Uterus (tissue), 4 donors: ENCODE data around the gene PRMT2. TPM values are rescaled to one million over a fixed set of nuclear protein-coding genes. Genes with fewer than 3 reads are reported as not detected.

ENCODE experiments used
- DNase-seq, 2 donors: peaks; one replicate each; pipeline ENCODE4 v3.0.0-alpha.2; 2019 to 2020
- H3K27ac ChIP-seq, 2 donors: fragments of 200-600 bp; sonication (generic); 1 replicate in 1 of 2; 2 replicates in 1 of 2; pipeline ENCODE4 v1.5.1; 2016 to 2018
- H3K27me3 ChIP-seq, 2 donors: fragments of 200-600 bp; sonication (generic); one replicate each; pipeline ENCODE4 v1.5.1; 2018 to 2019; ENCODE audit warnings: control low read depth in 1 of 2
- H3K36me3 ChIP-seq, 2 donors: fragments of 200-600 bp; sonication (generic); one replicate each; pipeline ENCODE4 v1.5.1; 2019; ENCODE audit warnings: control low read depth in 1 of 2
- H3K4me1 ChIP-seq, 2 donors: fragments of 200-600 bp; sonication (generic); one replicate each; pipeline ENCODE4 v1.5.1; 2018 to 2019; ENCODE audit warnings: control low read depth in 1 of 2
- H3K4me3 ChIP-seq, 2 donors: fragments of 200-600 bp; sonication (generic); 1 replicate in 1 of 2; 2 replicates in 1 of 2; pipeline ENCODE4 v1.5.1; 2018 to 2019; ENCODE audit warnings: mild to moderate bottlenecking in 1 of 2
- H3K9me3 ChIP-seq, 2 donors: fragments of 200-600 bp; sonication (generic); one replicate each; pipeline ENCODE4 v1.5.1; 2019; ENCODE audit warnings: control low read depth in 1 of 2
- POLR2A ChIP-seq, 2 donors: fragments of 450-650 bp; IDR thresholded peaks; one replicate each; pipeline ENCODE4 v1.6.1; 2016; ENCODE audit warnings: antibody characterized with exemption in 2 of 2, mild to moderate bottlenecking in 1 of 2, moderate library complexity in 1 of 2
- intact Hi-C: fragments of 100-400 bp; cut with DNase I; formaldehyde crosslinking; loops from one replicate; pipeline ENCODE4 v1.15.1; 2023; ENCODE audit warnings: low total_unique reads
- total RNA-seq, 4 donors: library from RNA; depleted of rRNA in 3 of 4; stranded (reverse); fragments of >200 nt in 3 of 4; gene quantifications; one replicate each; pipeline versions ENCODE4 v1.1.0 to v1.2.4, GENCODE V29; 2014 to 2023
- TF ChIP-seq, protein P1 (sequence below), 4 experiments: fragments of 200-600 bp in 2 of 4; fragments of 450-650 bp in 2 of 4; sonication (generic) in 2 of 4; IDR thresholded peaks; one replicate each; pipeline ENCODE4 v1.5.1; 2016 to 2019; ENCODE audit warnings: antibody characterized with exemption in 4 of 4, mild to moderate bottlenecking in 2 of 4, moderate library complexity in 1 of 4
- donor health status: DM: yes; HTN: yes; CAD: no.

PRMT2 gene
- total RNA-seq, 4 donors from 2014 or later = 45.6 to 171 (median 76.4) TPM

DNA sequence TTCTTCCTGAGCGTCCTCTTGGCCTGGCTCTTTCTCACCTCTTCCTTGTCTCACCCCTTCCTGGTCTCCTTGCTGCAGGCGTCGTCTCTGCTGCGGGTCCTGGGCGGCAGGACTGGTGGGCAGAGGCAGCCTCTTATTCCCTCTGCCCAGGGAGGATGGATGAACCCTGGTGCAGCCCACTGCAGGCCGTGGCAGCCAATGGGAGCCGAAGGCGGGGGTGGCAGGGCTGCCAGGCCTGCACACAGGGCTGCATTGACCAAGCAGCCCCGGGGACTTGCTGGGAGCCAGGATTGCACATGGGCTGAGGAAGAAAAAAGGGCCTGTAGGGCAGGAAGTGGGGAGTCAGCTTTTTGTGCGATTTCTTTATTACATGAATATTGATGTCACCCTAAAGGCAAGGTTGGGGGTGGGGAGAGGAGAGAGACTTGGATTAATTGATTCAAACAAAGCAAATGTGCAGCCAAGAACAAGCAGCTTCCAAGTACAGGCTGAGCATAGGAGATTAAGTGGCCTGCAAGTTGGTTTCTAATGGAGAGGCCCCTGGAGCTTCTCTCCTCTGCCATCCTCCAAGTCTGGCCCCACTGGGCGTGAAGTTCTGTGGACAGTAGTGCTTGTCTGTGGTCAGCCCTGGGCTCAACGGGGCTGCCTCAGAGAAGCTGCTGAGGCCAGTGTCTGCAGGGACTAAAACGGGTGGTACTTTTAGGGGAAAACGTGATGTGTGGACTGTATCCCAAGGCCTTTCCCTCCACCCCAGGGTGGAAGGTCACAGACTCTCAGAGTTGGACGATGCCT, 30.3 kb upstream of the PRMT2 start, which contains the start of gene S100B:
Gene S100B (minus strand): TSS at position 108 of the 792 bp plus-strand sequence. CDS start 2,667 bp downstream, outside the sequence.
- no peaks in the 10 kb centered on the region for H3K27me3 ChIP-seq
- H3K9me3 ChIP-seq = no peaks in the 10 kb centered on the region
- no peak within 1 kb of the TSS for H3K4me3 ChIP-seq
- DNase-seq = no peak
- TF ChIP-seq, protein P1, sequence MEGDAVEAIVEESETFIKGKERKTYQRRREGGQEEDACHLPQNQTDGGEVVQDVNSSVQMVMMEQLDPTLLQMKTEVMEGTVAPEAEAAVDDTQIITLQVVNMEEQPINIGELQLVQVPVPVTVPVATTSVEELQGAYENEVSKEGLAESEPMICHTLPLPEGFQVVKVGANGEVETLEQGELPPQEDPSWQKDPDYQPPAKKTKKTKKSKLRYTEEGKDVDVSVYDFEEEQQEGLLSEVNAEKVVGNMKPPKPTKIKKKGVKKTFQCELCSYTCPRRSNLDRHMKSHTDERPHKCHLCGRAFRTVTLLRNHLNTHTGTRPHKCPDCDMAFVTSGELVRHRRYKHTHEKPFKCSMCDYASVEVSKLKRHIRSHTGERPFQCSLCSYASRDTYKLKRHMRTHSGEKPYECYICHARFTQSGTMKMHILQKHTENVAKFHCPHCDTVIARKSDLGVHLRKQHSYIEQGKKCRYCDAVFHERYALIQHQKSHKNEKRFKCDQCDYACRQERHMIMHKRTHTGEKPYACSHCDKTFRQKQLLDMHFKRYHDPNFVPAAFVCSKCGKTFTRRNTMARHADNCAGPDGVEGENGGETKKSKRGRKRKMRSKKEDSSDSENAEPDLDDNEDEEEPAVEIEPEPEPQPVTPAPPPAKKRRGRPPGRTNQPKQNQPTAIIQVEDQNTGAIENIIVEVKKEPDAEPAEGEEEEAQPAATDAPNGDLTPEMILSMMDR (IDR thresholded peaks at IDR 0.05) = no peak
- no peak for TF ChIP-seq POLR2A (IDR thresholded peaks at IDR 0.05)
- H3K4me1 ChIP-seq = no peaks in the 10 kb centered on the region
- intact Hi-C loops = no loop called here
- H3K27ac ChIP-seq = no peak within 1 kb of the TSS
- H3K36me3 ChIP-seq = no peaks in the 10 kb centered on the region

DNA sequence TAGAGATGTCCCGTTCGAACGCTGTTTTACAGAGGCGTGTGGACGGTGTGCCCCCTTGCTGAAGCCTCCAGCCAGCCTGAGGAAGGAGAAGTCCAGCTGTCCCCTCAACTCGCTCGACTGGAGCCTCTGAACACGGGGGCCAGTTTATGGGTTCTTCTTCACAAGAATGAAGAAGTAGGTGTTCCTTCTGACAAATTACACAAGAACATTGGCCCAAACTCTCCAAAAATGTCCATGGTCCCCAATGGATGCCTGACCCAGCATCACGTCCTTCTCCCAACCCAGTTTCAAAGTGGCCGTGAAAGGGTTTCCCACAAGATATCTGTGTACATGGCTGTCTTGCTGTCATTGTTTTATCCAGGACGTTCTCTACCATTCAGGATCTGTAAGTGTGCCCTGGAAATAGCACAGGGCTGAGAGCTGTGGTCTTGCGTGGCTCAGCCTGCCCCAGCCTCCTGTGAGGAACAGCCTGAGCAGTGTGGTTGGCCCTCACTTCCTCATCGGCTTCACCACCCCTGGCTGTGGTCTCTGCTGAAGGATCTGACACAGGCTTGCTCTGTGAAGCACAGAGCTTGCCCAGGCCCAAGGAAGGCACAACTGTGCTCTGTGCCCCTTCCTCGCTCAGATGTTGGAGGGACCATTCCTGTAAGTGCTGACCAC, 29.6 kb upstream of the PRMT2 start:
- H3K27me3 ChIP-seq = no peaks in the 10 kb centered on the region
- no peaks in the 10 kb centered on the region for H3K4me1 ChIP-seq
- no peak for TF ChIP-seq POLR2A (IDR thresholded peaks at IDR 0.05)
- intact Hi-C loops = no loop called here
- no peak for DNase-seq
- no peak overlapping the region for H3K27ac ChIP-seq
- no peaks in the 10 kb centered on the region for H3K36me3 ChIP-seq
- H3K9me3 ChIP-seq = peaks cover 0 to 4% of the 10 kb centered on the region in 2 donors
- no peak overlapping the region for H3K4me3 ChIP-seq

DNA sequence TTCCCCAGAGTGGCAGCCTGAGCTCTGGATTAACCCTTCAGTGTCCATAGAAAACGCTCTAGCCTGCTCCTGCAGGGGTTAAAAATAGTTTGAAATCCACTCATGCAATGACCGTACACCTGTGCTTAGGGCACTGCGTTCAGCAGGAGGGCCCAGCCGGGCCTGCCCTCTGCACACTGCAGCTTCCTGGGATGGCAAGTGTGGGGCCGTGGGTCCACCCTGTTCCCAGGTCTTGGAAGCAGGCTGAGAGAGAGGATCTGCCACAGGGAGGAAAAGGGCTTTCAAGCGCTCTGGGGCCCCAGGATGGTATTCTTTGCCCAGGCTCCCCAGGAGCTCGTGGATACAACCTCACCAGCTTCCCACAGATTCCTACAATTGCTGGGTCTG, 29.1 kb upstream of the PRMT2 start:
- Histone ChIP-seq H3K27ac (no peak overlapping the region), H3K4me3 (no peak overlapping the region), H3K27me3 (no peaks in the 10 kb centered on the region), H3K4me1 (no peaks in the 10 kb centered on the region), H3K36me3 (no peaks in the 10 kb centered on the region), H3K9me3 (peaks cover 0 to 6% of the 10 kb centered on the region in 2 donors)
- no peak for TF ChIP-seq POLR2A (IDR thresholded peaks at IDR 0.05)
- TF ChIP-seq, protein P1 (IDR thresholded peaks at IDR 0.05) = no peak
- no peak for DNase-seq
- intact Hi-C loops = no loop called here

DNA sequence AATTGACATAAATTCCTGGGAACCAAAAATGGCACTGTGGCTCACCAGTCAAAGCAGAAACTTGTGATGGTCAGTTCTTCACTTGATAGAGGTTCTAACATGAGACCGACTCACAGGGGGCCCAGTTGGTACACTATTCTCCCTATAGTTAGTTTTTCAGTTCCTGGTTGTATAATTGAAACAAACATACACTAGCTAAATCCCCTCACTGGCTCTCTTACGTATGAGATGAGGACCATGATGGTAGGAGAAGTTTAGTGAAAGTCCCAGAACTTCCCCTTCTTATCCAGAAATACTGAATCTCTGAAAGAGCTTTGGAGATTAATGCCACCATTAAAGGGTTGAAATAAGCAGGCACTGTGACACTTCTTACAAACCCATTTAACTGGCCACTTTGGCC, 27.8 kb upstream of the PRMT2 start:
- no peaks in the 10 kb centered on the region for H3K27me3 ChIP-seq
- no peak overlapping the region for H3K4me3 ChIP-seq
- TF ChIP-seq, protein P1 (IDR thresholded peaks at IDR 0.05) = no peak
- TF ChIP-seq POLR2A (IDR thresholded peaks at IDR 0.05) = no peak
- no peak overlapping the region for H3K27ac ChIP-seq
- H3K9me3 ChIP-seq = peaks cover 0 to 6% of the 10 kb centered on the region in 2 donors
- DNase-seq = no peak
- intact Hi-C loops = no loop called here
- no peaks in the 10 kb centered on the region for H3K4me1 ChIP-seq
- no peaks in the 10 kb centered on the region for H3K36me3 ChIP-seq

DNA sequence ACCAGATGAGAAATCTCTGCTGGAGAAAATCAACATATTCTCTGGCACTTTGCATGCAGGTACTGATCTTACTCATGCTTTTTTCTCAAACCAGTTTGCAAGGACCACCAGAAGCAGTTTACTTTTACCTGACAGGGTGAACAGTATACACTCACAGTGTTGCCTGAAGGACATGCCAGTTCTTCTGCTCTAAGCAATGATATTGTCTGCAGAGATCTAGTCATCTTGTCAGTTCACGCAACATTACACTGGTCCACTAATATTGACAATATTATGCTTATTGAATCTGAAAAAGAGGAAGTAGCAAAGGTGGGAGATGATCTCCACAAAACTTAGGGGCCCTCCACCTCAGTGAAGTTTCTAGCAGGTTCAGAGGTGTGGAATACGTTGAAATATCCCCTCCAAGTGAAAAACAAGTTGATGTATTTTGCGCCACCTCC, 26.8 kb upstream of the PRMT2 start:
- Histone ChIP-seq H3K4me1 (no peaks in the 10 kb centered on the region), H3K27ac (no peak overlapping the region), H3K36me3 (no peaks in the 10 kb centered on the region), H3K4me3 (no peak overlapping the region), H3K9me3 (peaks cover 0 to 6% of the 10 kb centered on the region in 2 donors), H3K27me3 (no peaks in the 10 kb centered on the region)
- no peak for TF ChIP-seq POLR2A (IDR thresholded peaks at IDR 0.05)
- TF ChIP-seq, protein P1 (IDR thresholded peaks at IDR 0.05) = no peak
- intact Hi-C loops = no loop called here
- no peak for DNase-seq
